NK-92 (cell line): ENCODE measurements around the gene PI16.

Experiments used
- DNase-seq: peaks from one replicate; lab custom pipeline; 2025; ENCODE audit not compliant: unreplicated experiment; lab: John Stamatoyannopoulos, UW

Gene PI16, protein sequence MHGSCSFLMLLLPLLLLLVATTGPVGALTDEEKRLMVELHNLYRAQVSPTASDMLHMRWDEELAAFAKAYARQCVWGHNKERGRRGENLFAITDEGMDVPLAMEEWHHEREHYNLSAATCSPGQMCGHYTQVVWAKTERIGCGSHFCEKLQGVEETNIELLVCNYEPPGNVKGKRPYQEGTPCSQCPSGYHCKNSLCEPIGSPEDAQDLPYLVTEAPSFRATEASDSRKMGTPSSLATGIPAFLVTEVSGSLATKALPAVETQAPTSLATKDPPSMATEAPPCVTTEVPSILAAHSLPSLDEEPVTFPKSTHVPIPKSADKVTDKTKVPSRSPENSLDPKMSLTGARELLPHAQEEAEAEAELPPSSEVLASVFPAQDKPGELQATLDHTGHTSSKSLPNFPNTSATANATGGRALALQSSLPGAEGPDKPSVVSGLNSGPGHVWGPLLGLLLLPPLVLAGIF

GRCh38 chr6:36954262-36954931, at the start of gene PI16:
Gene PI16, plus strand, starts transcription at chr6:36954738. Its CDS starts 23 bp downstream, at chr6:36954761.
- DNase-seq = no peak

DNA sequence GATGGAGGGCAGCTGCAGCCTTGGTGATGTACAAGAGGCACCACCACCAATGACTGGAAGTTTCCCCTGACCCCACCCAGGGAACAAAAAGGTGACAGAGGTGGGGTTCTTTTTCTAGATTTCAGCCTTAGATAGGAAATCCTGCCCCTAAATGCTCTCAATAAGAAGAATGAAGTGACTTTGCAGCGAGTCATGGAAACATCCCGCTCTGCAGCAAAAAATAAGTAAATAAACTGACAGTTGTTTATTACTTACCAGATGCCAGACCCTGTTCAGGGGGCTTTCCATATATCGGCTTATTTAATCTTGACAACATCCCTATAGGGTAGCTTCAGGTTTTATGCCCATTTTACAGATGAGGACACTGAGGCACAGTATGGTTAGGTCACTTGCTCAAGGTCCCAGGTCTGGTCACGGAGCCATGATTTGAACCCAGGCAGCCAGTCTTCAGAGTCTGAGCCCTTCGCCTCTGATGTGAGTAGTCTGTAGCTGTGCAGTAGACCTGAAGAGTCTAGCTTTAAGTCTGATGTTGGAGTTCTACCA, 49.6 kb upstream of the PI16 start:
- DNase-seq = no peak

DNA sequence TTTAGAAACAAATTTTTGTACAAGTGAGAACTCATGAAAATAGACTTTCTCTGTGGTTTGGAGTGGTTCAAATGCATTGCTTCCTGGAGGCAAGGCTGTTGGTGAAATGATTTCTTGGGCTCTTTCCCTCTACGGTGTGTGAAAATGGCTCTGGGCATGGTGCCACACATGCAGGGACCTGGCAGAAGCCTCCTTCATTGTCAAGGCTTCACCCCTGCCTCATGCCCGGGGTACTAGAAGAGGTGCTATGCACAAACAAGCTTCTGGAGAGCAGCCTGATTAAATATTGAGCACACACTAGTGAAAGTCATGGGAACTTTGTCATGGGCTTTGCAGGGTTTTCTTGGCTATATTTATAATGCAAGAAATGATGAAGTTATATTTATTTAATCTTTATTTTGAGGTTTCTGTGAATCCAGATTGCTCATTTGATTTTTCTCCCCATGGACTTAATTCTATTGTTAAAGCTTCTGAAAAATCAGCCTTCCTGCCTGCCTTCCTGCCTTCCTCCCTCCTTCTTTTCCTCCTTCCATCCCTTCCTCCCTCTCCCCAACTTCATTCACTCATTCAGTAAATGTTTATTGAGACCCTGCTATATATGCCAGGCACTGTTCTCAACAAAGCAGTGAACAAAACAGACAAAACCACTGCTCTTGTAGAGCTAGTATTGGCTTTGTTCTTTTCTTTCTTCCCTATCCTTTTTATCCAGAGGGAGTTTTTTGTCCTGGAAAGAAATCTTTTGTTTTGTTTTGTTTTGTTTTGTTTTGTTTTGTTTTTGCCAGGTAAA, 47.8 kb upstream of the PI16 start:
- no peak for DNase-seq

- DNase-seq = no peak
These were observed 46.8 kb upstream of the PI16 start for GRCh38 chr6:36907781-36908180.

DNA sequence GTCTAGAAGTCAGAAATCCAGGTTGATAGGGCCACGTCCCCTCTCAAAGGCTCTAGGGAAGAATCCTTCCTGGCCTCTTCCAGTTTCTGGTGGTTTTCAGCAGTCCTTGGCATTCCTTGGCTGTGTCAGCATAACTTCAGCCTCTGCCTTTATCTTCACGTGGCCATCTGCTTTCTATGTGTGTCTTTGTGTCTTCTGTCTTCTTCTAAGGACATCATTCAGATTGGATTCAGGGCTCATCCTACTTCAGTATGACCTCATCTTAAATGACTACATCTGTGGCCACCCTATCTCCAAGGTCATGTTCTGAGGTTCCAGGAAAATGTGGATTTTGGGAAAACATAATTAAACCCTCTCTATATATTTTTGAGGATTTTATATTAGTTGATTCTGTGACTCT, 45.8 kb upstream of the PI16 start:
- no peak for DNase-seq

DNA sequence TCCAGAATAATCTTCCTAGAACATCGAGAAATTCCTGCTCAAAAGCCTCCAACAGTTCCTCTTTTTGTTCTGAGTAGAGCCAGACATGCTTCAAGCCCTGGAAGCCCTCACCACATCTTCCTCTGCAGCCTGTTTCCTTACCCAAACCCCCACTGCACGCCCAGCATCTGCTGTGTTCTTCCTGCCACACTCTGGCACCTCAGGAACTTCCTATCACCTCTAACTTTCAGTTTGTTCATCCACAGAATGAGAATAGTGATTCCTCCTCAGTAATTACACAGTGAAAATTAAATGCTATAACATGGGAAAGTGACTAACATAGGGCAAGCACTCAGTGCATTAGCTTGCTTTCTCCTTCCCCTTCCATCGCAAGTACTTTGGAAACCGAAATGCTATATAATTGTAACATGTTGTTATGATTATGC, 42.5 kb upstream of the PI16 start:
- DNase-seq = no peak

GRCh38 chr6:36912586-36912985, 42.0 kb upstream of the PI16 start:
- DNase-seq = no peak

DNA sequence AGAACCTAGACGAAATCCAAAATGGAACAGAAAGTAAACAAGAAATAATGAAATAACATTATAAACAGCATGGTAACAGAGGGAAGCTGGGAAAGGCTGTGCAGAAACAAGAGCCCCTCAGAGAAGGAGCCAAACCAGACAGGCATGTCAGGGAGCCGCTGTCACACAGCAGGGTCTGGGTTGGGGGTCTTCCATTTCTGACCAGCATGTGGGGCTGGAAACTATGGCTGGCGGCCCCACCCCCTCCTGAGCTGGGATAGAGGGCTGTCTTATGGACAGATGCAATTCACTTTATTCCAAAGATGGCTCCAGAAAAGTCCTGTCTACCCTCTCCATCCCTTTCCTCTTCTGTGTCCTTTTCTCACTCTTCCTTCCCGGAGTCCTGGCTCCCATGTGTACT, 41.5 kb upstream of the PI16 start:
- no peak for DNase-seq

DNA sequence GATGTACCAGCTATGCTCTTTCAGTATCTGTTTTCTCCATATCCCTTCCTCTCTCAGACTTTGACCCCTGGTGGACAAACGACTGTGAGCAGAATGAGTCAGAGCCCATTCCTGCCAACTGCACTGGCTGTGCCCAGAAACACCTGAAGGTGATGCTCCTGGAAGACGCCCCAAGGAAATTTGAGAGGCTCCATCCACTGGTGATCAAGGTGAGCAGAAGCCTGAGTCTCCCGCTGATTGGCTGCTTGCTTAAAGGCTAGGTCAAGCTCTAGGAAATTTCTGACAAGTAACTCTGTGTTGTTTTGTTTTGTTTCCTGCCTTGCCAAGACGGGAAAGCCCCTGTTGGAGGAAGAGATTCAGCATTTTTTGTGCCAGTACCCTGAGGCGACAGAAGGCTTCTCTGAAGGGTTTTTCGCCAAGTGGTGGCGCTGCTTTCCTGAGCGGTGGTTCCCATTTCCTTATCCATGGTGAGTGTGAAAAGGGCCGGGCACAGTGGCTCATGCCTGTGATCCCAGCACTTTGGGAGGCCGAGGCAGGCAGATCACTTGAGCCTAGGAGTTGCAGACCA, 40.2 kb upstream of the PI16 start:
- DNase-seq = no peak

DNA sequence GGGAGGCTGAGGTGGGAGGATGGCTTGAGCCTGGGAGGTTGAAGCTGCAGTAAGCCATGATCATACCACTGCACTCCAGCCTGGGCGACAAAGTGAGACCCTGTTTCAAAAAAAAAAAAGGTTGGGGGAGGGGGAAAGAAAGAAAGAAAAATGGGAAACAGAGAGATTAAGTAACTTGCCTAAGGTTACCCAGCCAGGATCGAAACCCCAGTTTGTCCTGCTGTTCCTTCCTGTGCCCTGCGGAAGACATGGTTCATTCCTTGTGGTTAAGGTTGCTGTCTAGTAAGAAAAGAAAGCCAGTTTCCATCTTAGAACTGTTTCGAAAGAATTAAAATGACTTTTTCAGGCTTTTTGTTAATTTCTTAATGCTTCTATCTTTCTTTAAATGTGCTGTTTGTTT, 38.9 kb upstream of the PI16 start:
- DNase-seq = no peak

GRCh38 chr6:36916126-36916525, 38.4 kb upstream of the PI16 start:
- DNase-seq = no peak

- DNase-seq = no peak
These were observed 36.9 kb upstream of the PI16 start for GRCh38 chr6:36917541-36918193.

- DNase-seq = no peak
These were observed 34.5 kb upstream of the PI16 start for GRCh38 chr6:36920049-36920448.

GRCh38 chr6:36920546-36920945, 34.0 kb upstream of the PI16 start:
- DNase-seq = no peak

DNA sequence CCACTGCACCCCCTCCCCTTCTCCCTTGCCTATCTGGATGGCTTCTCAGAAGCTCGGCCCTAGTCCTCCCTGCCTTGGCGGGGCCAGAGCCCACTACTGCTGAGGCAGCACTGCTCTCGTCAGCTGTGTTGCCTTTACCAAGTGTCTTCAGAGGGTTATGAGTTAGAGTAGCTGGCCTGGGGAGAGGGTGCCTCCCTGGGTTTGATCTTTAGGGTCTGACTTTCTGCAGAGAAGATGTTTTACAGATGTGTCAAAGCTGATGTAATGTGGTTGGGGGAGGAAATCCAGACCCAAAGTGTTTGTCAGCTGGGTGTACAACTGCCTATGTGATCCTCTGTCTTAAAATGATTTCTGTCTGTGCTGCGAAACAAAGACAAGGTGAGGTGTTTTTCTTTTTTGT, 30.4 kb upstream of the PI16 start:
- no peak for DNase-seq

GRCh38 chr6:36924778-36925374, 29.7 kb upstream of the PI16 start:
- no peak for DNase-seq

- no peak for DNase-seq
These were observed 28.7 kb upstream of the PI16 start for GRCh38 chr6:36925809-36926208.

DNA sequence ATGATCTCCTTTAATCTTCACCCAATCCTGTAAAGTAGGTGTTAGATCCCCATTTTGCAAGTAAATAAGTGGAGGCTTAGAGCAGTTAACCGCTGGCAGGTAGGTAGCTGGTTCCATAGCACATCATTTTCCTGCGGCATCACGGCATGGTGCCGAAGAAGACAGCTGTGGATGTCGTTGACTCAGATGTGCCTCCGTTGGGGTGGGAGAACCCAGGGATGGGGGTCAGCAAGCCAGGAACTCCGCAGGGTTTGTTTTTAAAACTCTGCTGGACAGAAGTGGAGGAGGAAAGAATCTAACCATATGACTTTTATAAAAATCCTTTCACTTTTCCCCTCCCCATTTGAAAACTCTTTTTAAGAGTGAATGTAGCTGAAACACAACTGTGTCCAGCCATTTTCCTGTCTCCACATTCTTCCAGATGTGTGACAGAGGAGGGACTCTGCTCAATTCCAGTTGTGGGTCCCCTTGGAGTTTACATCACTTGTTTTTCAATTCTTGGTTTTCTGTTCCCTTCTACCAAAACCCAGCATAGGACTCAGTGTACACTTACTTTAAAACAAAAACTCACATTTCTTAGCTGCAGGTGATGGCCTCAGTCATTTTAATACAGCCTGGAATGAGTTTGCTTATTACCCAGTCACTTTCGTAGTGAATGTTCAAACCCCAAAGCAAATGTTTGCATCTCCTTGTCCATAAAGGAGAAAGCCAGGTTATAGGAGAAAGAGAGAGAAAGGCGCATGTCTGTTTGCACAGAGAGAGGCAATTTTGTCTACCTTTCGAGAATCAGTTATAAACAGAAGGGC, 27.6 kb upstream of the PI16 start:
- DNase-seq = no peak
